Neuronal stem cell (in vitro differentiated cells): ENCODE measurements around the gene TRMU.

Experiments used
- DNase-seq: peaks from one replicate; pipeline ENCODE4 v3.0.0-alpha.2; 2013; ENCODE audit warnings: low spot score
- H2AFZ ChIP-seq: one replicate; pipeline ENCODE4 v1.6.1; 2013; ENCODE audit warnings: mild to moderate bottlenecking, low read length, inconsistent platforms
- H2AK5ac ChIP-seq: 2 replicates; pipeline ENCODE4 v1.6.1; 2013; ENCODE audit warnings: low read depth, mild to moderate bottlenecking, inconsistent platforms, low read length, moderate library complexity, mixed read lengths
- H2BK120ac ChIP-seq: 2 replicates; pipeline ENCODE4 v1.6.1; 2013; ENCODE audit warnings: low read depth, mild to moderate bottlenecking, inconsistent platforms, low read length, moderate library complexity, mixed read lengths
- H2BK12ac ChIP-seq: one replicate; pipeline ENCODE4 v1.6.1; 2013; ENCODE audit warnings: low read length, inconsistent platforms
- H2BK15ac ChIP-seq: 2 replicates; pipeline ENCODE4 v1.6.1; 2013; ENCODE audit warnings: mild to moderate bottlenecking, low read length, inconsistent platforms, mixed read lengths
- H2BK5ac ChIP-seq: one replicate; pipeline ENCODE4 v1.6.1; 2013; ENCODE audit warnings: inconsistent platforms, mild to moderate bottlenecking, low read length, moderate library complexity
- H3K14ac ChIP-seq: one replicate; pipeline ENCODE4 v1.6.1; 2013; ENCODE audit warnings: low read length, inconsistent platforms
- H3K18ac ChIP-seq: 2 replicates; pipeline ENCODE4 v1.6.1; 2013; ENCODE audit warnings: low read length, inconsistent platforms
- H3K23ac ChIP-seq: 2 replicates; pipeline ENCODE4 v1.6.1; 2013; ENCODE audit warnings: low read depth, mild to moderate bottlenecking, mixed read lengths, low read length, inconsistent platforms; ENCODE audit not compliant: poor library complexity
- H3K27ac ChIP-seq: replicated peaks from 3 replicates; pipeline ENCODE4 v1.5.1; 2013; ENCODE audit warnings: low read length, inconsistent platforms
- H3K27me3 ChIP-seq, 3 experiments: 2 replicates each; pipeline ENCODE4 v1.6.1; 2013; ENCODE audit warnings: low read length in 3 of 3, mild to moderate bottlenecking in 2 of 3, inconsistent platforms in 1 of 3, low read depth in 1 of 3, mixed read lengths in 1 of 3, moderate library complexity in 1 of 3; ENCODE audit not compliant: control insufficient read depth in 3 of 3, insufficient read depth in 3 of 3
- H3K36me3 ChIP-seq, 2 donors: replicated peaks in 1 of 2; 2 replicates each; pipeline ENCODE4 v1.6.1; 2013; ENCODE audit warnings: low read length in 2 of 2; ENCODE audit not compliant: control insufficient read depth in 2 of 2, insufficient read depth in 2 of 2
- H3K4ac ChIP-seq: 2 replicates; pipeline ENCODE4 v1.6.1; 2013; ENCODE audit warnings: inconsistent platforms, mild to moderate bottlenecking, low read length, moderate library complexity
- H3K4me1 ChIP-seq, 2 donors: 1 replicate in 1 of 2; 2 replicates in 1 of 2; pipeline ENCODE4 v1.6.1; 2013; ENCODE audit warnings: low read length in 2 of 2, low read depth in 1 of 2; ENCODE audit not compliant: control insufficient read depth in 2 of 2, insufficient read depth in 1 of 2
- H3K4me2 ChIP-seq: one replicate; pipeline ENCODE4 v1.6.1; 2013; ENCODE audit warnings: mild to moderate bottlenecking, low read length, inconsistent platforms; ENCODE audit not compliant: insufficient read depth, poor library complexity, severe bottlenecking
- H3K4me3 ChIP-seq, 2 donors: 2 replicates each; pipeline ENCODE4 v1.5.1; 2013; ENCODE audit warnings: low read length in 2 of 2, mild to moderate bottlenecking in 2 of 2, inconsistent platforms in 1 of 2, moderate library complexity in 1 of 2
- H3K79me1 ChIP-seq: one replicate; pipeline ENCODE4 v1.6.1; 2013; ENCODE audit warnings: low read depth, mild to moderate bottlenecking, inconsistent platforms, low read length, moderate library complexity
- H3K9ac ChIP-seq: one replicate; pipeline ENCODE4 v1.6.1; 2013; ENCODE audit warnings: mild to moderate bottlenecking, low read depth, low read length, inconsistent platforms; ENCODE audit not compliant: poor library complexity
- H3K9me3 ChIP-seq, 2 donors: replicated peaks in 1 of 2; 2 replicates each; pipeline versions ENCODE3 to v1.6.1; 2013; ENCODE audit warnings: low read length in 2 of 2, mild to moderate bottlenecking in 2 of 2, inconsistent platforms in 1 of 2, low read depth in 1 of 2, mixed read lengths in 1 of 2, moderate library complexity in 1 of 2; ENCODE audit not compliant: control insufficient read depth in 2 of 2, insufficient read depth in 1 of 2
- H4K8ac ChIP-seq: one replicate; pipeline ENCODE4 v1.6.1; 2013; ENCODE audit warnings: low read depth, mild to moderate bottlenecking, inconsistent platforms, low read length, moderate library complexity
- H4K91ac ChIP-seq: one replicate; pipeline ENCODE4 v1.6.1; 2013; ENCODE audit warnings: low read length, low read depth, mild to moderate bottlenecking, inconsistent platforms; ENCODE audit not compliant: poor library complexity
- WGBS, 2 donors: extraction: QIAGEN DNeasy Blood & Tissue Kit; methylation state at CpG; one replicate each; pipeline ENCODE4 v1.1.7; 2013; ENCODE audit warnings: missing lambda C conversion rate in 2 of 2, mixed read lengths in 1 of 2; ENCODE audit not compliant: insufficient read length in 2 of 2, insufficient replicate concordance in 1 of 2; ENCODE audit errors: extremely low coverage in 2 of 2; 5-methylcytosine and 5-hydroxymethylcytosine counted together

Gene TRMU

DNA sequence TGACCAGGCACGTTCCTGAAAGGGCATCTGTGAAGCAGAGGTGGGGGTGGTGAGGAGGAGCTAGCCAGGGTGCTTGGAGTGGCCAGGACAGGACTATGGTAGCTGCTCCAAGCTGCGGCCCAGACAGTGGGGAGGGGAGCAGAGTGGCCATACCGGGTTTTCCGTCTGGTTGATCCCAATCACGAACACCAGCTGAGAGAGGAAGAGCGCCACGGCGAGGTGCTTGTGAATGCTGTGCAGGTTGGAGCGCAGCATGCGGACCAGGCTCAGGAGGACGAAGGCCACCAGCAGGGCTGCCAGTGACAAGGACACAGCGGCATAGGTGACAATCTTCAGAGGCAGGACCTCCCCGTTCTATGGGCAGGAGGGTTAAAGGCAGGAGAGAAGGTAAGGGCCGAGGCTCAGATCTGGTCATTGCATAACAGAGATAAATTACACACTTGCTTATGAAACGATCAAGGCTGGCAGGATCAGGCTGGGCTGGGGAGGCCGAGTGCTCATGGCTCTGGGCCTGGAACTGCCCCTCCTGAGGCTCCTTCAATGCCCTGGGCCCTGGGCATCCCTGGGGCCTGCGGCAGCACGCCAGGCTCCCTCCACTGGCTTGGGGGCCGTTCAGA is 41.5 kb downstream of the TRMU start:
- Histone ChIP-seq H2BK15ac (peak overlapping the region; percentile 20), H2AK5ac (peak overlapping the region; percentile 48), H4K91ac (no peak overlapping the region), H3K4ac (no peak overlapping the region), H3K18ac (peak overlapping the region; percentile 82), H3K36me3 (peaks cover 0 to 48% of the 10 kb centered on the region in 2 donors), H3K4me2 (no peak overlapping the region), H2BK120ac (no peak overlapping the region), H3K4me3 (no peak overlapping the region), H3K23ac (no peak overlapping the region), H2BK12ac (no peak overlapping the region), H4K8ac (no peak overlapping the region), H3K14ac (no peak overlapping the region), H3K27me3 (peaks cover 0 to 21% (median 0%) of the 10 kb centered on the region in 3 experiments), H3K79me1 (peaks cover 2% of the 10 kb centered on the region), H2AFZ (no peak overlapping the region), H3K9ac (no peak overlapping the region), H3K27ac (no peak overlapping the region), H3K9me3 (peaks cover 9 to 15% of the 10 kb centered on the region in 2 donors), H3K4me1 (peaks cover 34 to 35% of the 10 kb centered on the region in 2 donors), H2BK5ac (no peak overlapping the region)
- no peak for DNase-seq
- WGBS, 2 donors, result no CpG with 5 or more reads among the region's 19 CpGs

DNA sequence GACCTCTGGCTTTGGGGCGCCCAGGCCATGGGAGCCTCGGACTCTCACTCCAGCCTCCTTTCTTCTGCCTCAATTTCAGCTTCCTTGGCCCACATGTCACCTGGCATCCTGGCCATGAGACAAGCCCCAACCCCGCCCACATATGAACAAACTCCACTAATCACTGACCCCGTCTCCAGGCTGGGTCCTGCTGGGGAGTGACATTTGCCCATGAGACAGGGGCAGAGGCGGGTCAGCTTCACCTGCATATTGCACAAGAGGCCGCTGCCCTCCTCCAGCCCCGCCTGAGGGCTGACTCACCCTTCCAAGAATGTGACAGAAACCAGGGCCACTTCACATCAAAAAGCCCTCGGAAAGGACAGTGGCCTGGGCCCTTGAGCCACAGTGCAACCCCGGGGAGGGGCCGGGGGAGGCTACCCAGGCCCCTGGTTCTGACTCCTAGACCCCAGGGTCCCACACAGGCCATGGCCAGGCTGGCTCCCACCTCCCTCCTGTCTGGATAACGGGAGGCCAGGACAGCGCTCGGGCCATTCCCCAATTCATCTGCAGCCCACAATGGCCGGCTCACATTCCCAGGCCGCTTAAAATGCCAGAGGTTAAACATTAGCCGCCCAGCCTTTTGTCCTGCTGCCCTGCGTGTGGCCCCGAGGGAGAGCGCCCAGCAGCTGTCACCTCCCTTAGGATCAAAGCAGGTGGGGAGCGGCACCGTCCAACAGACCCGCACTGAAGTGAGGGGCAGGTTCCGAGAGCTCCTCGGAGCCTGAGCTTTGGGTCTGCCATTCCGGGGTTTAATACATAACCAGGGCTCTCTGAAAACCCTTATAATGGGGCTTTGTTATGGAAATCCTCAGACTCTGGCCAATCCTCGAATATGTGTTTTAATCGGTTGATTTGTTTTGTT is 42.3 kb downstream of the TRMU start:
- Histone ChIP-seq H2AFZ (peak overlapping the region; percentile 70), H2BK120ac (no peak overlapping the region), H3K9me3 (peaks cover 11 to 15% of the 10 kb centered on the region in 2 donors), H3K4me2 (peak overlapping the region; percentile 51), H3K23ac (no peak overlapping the region), H3K14ac (no peak overlapping the region), H3K9ac (no peak overlapping the region), H3K4me3 (peak overlapping the region in 1 of 2 donors; percentile 2), H2AK5ac (peak overlapping the region; percentile 48), H4K8ac (no peak overlapping the region), H3K4ac (no peak overlapping the region), H2BK15ac (peak overlapping the region; percentile 20), H2BK12ac (no peak overlapping the region), H4K91ac (no peak overlapping the region), H3K36me3 (peaks cover 2 to 49% of the 10 kb centered on the region in 2 donors), H3K79me1 (peaks cover 2% of the 10 kb centered on the region), H3K4me1 (peaks cover 34 to 35% of the 10 kb centered on the region in 2 donors), H2BK5ac (no peak overlapping the region), H3K18ac (peak overlapping the region; percentile 82), H3K27ac (no peak overlapping the region), H3K27me3 (peaks cover 0 to 21% (median 0%) of the 10 kb centered on the region in 3 experiments)
- peak; percentile 88 for DNase-seq
- WGBS, 2 donors, result no CpG with 5 or more reads among the region's 27 CpGs

DNA sequence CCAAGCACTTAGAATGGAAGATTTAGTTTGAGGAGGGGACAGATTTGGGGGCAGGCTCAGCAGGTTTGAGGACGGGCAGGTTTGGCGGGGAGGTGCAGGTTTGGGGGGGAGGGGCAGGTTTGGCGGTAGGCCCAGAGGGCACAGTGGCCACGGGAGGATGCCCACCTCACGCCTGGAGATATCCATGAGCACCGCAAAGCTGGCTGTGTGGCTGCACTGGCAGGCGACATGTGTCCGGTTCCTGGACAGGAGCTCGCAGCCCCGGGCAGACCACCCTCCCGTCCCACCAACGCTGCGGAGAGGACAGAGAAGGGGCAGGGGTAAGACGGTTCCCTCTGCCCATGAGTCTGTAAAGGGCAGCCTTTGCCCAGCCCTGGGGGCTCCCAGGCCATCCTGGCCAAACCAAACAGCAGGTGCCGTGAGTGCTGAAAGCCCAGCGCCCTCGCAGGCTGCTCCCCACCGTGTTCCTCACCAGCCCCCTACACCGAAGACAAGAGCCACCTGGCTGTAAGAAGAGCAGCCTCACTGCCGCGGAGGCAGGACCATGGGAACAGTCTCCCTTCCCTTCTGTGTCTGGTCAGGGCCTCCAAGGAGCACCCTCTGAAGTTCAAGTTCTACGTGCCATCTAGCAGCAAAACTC is 43.0 kb downstream of the TRMU start:
- H2BK15ac ChIP-seq, result peak overlapping the region; percentile 22
- no peak overlapping the region for H4K8ac ChIP-seq
- H3K18ac ChIP-seq, result peak overlapping the region; percentile 95
- no peak overlapping the region for H4K91ac ChIP-seq
- peak overlapping the region; percentile 57 for H2AK5ac ChIP-seq
- H3K36me3 ChIP-seq, result peaks cover 2 to 45% of the 10 kb centered on the region in 2 donors
- peak overlapping the region; percentile 11 for H3K14ac ChIP-seq
- H2BK5ac ChIP-seq, result no peak overlapping the region
- DNase-seq, result no peak
- H3K4me3 ChIP-seq, result no peak overlapping the region
- peaks cover 34% of the 10 kb centered on the region in 2 donors for H3K4me1 ChIP-seq
- H3K4ac ChIP-seq, result peak overlapping the region; percentile 27
- no CpG with 5 or more reads among the region's 22 CpGs for WGBS, 2 donors
- H3K9me3 ChIP-seq, result peaks cover 11 to 15% of the 10 kb centered on the region in 2 donors
- no peak overlapping the region for H3K9ac ChIP-seq
- no peak overlapping the region for H2BK120ac ChIP-seq
- no peak overlapping the region for H3K27ac ChIP-seq
- peak overlapping the region; percentile 28 for H3K23ac ChIP-seq
- peaks cover 0 to 21% (median 0%) of the 10 kb centered on the region in 3 experiments for H3K27me3 ChIP-seq
- H3K79me1 ChIP-seq, result peaks cover 2% of the 10 kb centered on the region
- peak overlapping the region; percentile 49 for H3K4me2 ChIP-seq
- H2AFZ ChIP-seq, result peak overlapping the region; percentile 70
- peak overlapping the region; percentile 44 for H2BK12ac ChIP-seq
